TTC549 (cell line): ENCODE measurements around the gene BTBD2.

ENCODE experiments used
- FAIRE-seq: peaks from 2 replicates; lab custom pipeline; 2012; peaks lifted over from hg19 to GRCh38; lab: Jason Lieb, UNC

Gene BTBD2

DNA sequence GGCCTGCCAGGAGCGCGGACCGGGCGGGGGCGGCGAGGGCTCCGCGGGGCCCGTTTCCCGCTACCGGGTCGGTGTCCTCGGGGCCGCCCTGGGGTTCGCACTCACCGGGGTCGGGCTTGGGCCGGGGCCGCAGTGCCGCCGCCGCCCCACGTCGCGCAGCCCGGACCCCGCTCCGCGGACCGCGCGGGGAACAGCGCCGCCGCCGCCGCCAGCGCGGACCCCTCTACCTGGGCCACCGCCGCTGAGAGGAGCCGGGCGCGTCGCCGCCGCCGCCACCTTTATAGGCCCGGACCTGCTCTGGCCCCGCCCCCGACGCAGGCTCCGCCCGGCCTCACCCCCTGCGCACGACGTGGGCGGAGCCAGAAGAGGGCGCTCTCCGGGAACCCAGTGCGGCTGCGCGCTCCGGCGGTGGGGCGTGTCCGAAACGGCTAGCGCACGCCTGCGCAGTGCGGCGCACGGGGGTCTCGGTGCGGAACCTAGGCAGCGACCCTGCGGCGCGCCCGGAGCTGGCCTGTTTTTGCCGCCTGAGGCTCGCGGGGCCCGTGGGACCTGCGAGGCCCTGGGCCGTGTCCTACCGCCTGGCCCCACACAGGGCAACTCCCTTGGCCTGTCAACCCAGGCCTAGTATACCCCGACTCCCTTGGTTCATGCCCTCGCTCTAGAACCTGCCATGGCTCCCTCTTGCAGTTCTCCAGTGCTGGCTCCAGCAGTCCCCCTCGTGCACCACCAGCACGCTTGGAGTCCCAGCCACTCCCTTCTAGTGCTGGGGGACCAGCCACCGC, 35.7 kb upstream of the BTBD2 start, which contains the start of gene MKNK2:
MKNK2 (minus strand) TSS at position 254 of the 782 bp plus-strand sequence. CDS start 393 bp downstream, outside the sequence.
- FAIRE-seq = no peak

- FAIRE-seq = no peak
These were observed 35.0 kb upstream of the BTBD2 start for GRCh38 chr19:2050349-2050990.

DNA sequence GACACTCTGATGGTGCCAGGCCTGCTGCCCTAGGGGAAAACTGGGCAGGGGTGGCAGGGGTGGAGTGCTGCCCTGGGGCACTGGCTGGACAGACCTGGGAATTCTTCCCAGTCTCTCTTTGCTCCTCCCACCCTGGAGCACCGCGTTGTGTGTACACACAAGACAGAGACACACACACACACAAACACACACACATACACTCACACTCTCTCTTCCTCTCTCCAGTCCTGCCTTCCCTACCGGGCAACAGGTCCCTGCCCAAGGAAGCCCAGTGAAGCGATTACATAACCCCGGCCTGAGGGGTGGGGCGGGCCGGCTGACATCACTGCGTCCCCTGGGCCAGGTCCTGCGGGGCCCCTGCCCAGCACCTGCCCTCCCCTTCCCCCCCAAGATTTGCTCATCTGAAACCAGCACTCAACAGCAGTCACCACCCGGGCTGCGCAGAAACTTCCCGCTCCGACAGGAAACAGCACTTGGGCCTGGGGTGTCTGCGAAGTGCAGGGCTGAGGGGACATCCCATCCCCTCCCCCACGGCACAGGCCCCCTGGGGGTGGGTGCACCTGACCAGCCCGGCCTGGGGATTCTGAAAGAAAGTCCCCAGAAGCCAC, 34.3 kb upstream of the BTBD2 start:
- FAIRE-seq = no peak

- FAIRE-seq = no peak
These were observed 33.6 kb upstream of the BTBD2 start for GRCh38 chr19:2048959-2049740.

DNA sequence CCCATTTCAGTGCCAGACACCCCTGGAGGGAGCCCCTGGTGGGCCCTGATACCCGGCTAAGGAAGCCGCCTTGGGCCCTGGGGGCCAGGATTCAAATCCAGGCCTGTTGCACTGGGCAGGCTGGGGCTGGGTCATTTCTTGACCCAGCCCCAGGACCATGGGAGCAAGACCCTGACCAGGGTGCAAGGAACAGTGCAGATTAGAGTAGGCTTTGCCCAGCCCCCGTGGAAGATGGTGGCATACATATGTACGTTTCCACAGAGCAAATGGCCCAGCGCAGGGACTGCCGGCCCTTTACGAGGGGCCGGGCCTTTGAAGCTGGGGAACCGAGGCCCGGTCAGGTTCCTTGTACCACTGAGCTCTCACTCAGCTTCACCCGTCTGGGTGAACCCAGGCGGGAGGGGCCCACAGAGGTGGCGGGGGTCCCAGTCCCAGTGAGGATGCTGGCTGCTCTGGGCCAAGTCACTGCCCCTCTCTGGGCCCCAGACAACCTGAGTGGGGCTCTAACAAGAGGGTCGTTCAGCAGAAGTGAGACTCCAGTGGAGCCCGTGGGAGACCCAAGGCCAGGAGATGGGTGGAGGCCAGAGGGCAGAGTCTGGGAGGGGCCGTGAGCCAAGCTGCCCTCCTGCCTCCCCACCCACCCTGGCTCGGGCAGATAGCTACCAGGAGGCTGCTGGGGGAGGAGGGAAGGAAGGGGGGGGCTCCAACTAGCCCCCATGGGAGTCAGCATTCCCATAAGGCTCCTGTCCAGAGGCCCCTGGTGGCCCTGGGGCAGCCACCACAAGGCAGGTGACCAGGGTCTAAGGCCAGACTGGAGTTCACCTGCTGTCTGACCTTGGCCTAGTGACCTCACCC, 32.8 kb upstream of the BTBD2 start:
- no peak for FAIRE-seq

GRCh38 chr19:2047449-2048103, 32.1 kb upstream of the BTBD2 start:
- FAIRE-seq = no peak

- no peak for FAIRE-seq
These were observed 31.5 kb upstream of the BTBD2 start for GRCh38 chr19:2047076-2047448.

GRCh38 chr19:2046046-2046907, 30.8 kb upstream of the BTBD2 start:
- FAIRE-seq = no peak

DNA sequence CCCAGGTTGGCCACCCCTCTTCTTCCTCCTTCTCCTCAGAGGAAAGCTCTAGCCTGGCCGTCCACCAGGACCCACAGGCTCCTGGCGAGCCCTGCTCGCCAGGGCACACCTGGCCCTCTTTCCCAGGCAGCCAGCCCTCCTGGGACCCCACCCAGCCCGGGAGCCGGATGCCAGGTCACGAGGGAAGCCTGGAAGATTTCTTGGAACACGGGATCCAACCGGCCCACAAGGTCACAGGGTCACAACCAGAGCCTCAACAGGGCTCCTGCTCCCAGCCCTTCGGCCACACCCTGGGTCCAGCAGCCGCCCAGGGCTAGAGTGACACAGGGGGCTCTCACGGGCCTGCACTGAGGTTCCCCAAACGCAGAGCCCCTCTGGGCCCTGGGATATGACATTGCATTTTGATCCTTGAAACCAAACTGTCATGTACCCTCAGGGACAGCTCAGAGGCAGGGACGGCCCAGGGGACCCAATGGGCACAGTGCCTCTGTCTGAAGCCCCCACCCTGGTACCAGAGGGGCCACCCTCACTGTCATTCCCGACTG, 30.1 kb upstream of the BTBD2 start:
- no peak for FAIRE-seq

DNA sequence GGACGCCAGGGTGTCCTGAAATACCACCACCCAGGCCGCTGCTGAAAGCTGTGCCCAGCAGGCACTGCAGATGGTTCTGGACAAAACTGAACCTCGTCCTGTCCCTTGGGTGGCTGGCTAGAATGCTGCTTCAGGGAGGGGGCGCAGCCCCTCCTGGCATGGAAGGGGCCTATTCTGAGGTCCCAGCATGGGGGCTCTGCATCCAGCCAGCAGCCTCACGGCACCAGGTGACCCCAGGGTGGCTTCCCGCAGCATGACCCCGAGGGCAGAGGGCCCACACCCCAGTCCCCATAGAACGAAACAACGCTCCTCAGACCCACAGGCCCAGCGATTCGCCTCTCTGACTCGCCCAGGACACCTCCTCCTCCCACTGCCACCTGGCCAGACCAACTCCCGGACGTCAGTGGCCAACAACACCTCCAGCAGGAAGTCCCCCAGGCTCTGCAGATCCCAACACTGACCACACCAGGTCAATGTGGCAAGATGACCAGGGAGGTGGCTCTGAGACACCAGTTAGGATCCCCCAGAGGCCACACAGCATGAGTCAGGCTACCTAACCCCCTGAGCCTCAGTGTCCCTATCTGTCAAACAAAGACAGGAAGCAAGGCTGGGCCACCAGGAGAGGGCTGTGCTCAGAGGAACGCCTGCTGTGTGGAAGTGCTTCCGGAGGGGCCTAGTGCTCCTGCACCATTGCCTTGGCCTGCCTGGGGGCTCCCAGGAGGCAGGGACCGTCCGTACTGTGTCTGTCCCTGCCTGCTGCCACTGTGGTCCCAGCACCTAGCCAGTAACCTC, 29.4 kb upstream of the BTBD2 start:
- FAIRE-seq = no peak

GRCh38 chr19:2043961-2044708, 28.6 kb upstream of the BTBD2 start:
- FAIRE-seq = no peak

- FAIRE-seq = no peak
These were observed 27.7 kb upstream of the BTBD2 start for GRCh38 chr19:2043251-2043641.

DNA sequence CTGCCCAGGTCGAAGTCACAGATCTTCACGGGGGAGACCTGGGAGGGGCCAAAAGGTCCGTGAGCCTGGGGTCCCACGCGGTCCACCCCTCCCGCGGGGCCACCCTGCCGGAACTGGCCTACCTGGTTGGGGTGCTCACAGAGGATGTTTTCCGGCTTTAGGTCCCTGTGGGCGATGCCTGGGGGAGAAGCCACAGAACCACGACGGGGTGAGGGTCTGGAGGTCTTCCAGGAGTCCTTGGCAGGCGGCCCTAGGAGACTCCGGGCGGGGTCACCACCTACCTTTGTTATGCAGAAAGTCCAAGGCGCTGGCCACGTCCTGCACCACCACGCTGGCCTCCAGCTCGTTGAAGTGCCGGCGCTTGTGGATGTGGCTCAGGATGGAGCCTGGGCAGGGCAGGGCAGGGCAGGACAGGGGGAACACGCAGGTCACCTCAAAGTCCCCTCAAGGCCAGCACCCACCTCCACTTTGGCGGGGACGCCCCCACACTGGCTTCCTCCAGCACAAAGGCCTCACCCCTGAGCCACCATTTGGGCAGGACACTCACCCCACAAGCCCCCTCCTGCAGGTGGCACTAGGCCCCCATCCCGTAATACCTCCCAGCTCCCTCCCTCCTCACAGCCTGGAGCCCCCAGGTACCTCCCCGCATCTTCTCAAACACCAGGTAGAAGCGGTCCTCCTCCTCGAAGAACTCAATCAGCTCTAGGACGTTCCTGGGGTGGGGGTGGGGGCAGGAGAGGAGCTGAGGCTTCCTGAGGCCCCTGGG, 27.2 kb upstream of the BTBD2 start:
- FAIRE-seq = no peak

- FAIRE-seq = no peak
These were observed 26.4 kb upstream of the BTBD2 start for GRCh38 chr19:2041683-2042484.

GRCh38 chr19:2041433-2041682, 25.8 kb upstream of the BTBD2 start:
- no peak for FAIRE-seq

GRCh38 chr19:2040647-2041432, 25.3 kb upstream of the BTBD2 start:
- FAIRE-seq = no peak
